ENCODE data around the gene TJP1. TPM values are rescaled to one million over a fixed set of nuclear protein-coding genes. Genes with fewer than 3 reads are reported as not detected.

Gene TJP1
- total and polyA plus RNA-seq, 2 of the 8 experiments (the other 6 are each of a cell fraction or from before 2014, with no cell fraction given), result 46.3 to 138 TPM

DNA sequence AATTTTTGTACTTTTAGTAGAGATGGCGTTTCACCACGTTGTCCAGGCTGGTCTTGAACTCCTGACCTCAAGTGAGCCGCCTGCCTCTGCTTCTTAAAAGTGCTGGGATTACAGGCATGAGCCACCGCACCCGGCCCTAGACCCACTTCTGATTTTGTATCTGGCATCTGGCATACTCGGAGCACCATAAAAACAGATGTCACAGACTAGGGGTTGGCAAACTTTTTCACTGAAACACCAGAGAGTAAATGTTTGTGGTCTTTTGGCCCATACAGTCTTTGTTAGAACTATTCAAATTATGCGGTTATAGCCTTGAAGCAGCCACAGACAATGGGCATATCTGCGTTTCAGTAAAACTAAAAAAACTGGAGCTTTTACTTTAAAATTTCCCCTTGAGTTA, 110.7 kb downstream of the TJP1 start:
- H3K27ac ChIP-seq (ENCODE audit: low read depth, low read length), result no peak overlapping the region
- H2BK15ac ChIP-seq (ENCODE audit: low read length), result no peak overlapping the region
- H3K4ac ChIP-seq (replicated peaks; ENCODE audit: insufficient read length, low read depth, low read length), result no peak overlapping the region
- H4K20me1 ChIP-seq (replicated peaks in 1 of 2; ENCODE audit: control insufficient read depth in 1 of 2, insufficient read depth in 2 of 2, low read length in 2 of 2), result peaks cover 0 to 3% of the 10 kb centered on the region in 2 experiments
- CTCF ChIA-PET (ENCODE audit: partially characterized antibody), result no interaction called here
- no peaks in the 10 kb centered on the region for H3K79me1 ChIP-seq (ENCODE audit: low read depth, low read length)
- no peak overlapping the region for H4K5ac ChIP-seq (ENCODE audit: insufficient read length, low read depth, low read length)
- H3K4me2 ChIP-seq (ENCODE audit: insufficient read depth in 1 of 2, low read depth in 2 of 2, low read length in 2 of 2), result no peak overlapping the region
- no peak overlapping the region for H2BK120ac ChIP-seq (replicated peaks; ENCODE audit: low read depth, low read length)
- no peak overlapping the region for H4K8ac ChIP-seq (ENCODE audit: extremely low read depth, insufficient read depth, low read length)
- no peaks in the 10 kb centered on the region for H3K9me3 ChIP-seq (ENCODE audit: insufficient read depth in 2 of 2, low read depth in 1 of 2, low read length in 1 of 2)
- H2BK5ac ChIP-seq (ENCODE audit: low read depth, low read length), result no peak overlapping the region
- POLR2A ChIA-PET (ENCODE audit: partially characterized antibody), result no interaction called here
- FAIRE-seq, result no peak
- H3K79me2 ChIP-seq (ENCODE audit: control insufficient read depth in 1 of 2, insufficient read depth in 2 of 2, low read length in 2 of 2), result no peaks in the 10 kb centered on the region
- H3K36me3 ChIP-seq (ENCODE audit: control insufficient read depth in 2 of 4, insufficient read depth in 4 of 4, low read length in 3 of 4), result peaks cover 19 to 83% (median 46%) of the 10 kb centered on the region in 4 experiments
- TF ChIP-seq EGR1 (IDR thresholded peaks at IDR 0.05; ENCODE audit: borderline replicate concordance, low read depth, low read length), result no peak
- TF ChIP-seq CHD2 (IDR thresholded peaks at IDR 0.05; ENCODE audit: low read length), result no peak
- no peak for TF ChIP-seq RFX5 (IDR thresholded peaks at IDR 0.05; ENCODE audit: borderline replicate concordance, low read depth, low read length)
- TF ChIP-seq SIX5 (IDR thresholded peaks at IDR 0.05; ENCODE audit: low read depth, low read length), result no peak
- no peak for TF ChIP-seq CREB1 (IDR thresholded peaks at IDR 0.05)
- TF ChIP-seq TCF12 (IDR thresholded peaks at IDR 0.05; ENCODE audit: low read depth, low read length), result no peak
- no peak for TF ChIP-seq GTF2F1 (IDR thresholded peaks at IDR 0.05; ENCODE audit: borderline replicate concordance, low read depth, low read length)
- TF ChIP-seq JUND (IDR thresholded peaks at IDR 0.05; ENCODE audit: low read length), result no peak
- no peak overlapping the region for H2AFZ ChIP-seq (ENCODE audit: low read length)
- no peak overlapping the region for H2BK12ac ChIP-seq (ENCODE audit: low read depth, low read length)
- 95% methylated on average over 8 of the region's 8 CpGs; no CpG with 5 or more reads in 1 of the 2 experiments for WGBS, 2 experiments (ENCODE audit: extremely low coverage in 1 of 2, insufficient coverage in 1 of 2, insufficient read length in 1 of 2, insufficient replicate concordance in 2 of 2, low coverage in 1 of 2, low lambda C conversion rate in 2 of 2, missing lambda C conversion rate in 1 of 2)
- no peaks in the 10 kb centered on the region for H3K23me2 ChIP-seq (ENCODE audit: low read depth, low read length)
- no peak overlapping the region for H2AK5ac ChIP-seq (ENCODE audit: low read depth, low read length)
- no peak overlapping the region for H3K14ac ChIP-seq (ENCODE audit: insufficient read length)
- DNase-seq (ENCODE audit: low read depth in 1 of 2, low spot score in 2 of 2), result no peak
- no peak overlapping the region for H2BK20ac ChIP-seq (ENCODE audit: low read length)
- H3K27me3 ChIP-seq (replicated peaks in 1 of 4; ENCODE audit: control insufficient read depth in 3 of 4, extremely low read depth in 1 of 4, insufficient read depth in 3 of 4, low read length in 3 of 4), result no peaks in the 10 kb centered on the region
- H3K4me3 ChIP-seq (ENCODE audit: extremely low read depth in 1 of 4, insufficient read depth in 2 of 4, low read depth in 3 of 4, low read length in 4 of 4), result no peak overlapping the region
- no peak overlapping the region for H3K9ac ChIP-seq (replicated peaks in 1 of 4; ENCODE audit: extremely low read depth in 1 of 4, low read depth in 3 of 4, low read length in 3 of 4)
- no peaks in the 10 kb centered on the region for H3K4me1 ChIP-seq (replicated peaks in 1 of 4; ENCODE audit: control insufficient read depth in 3 of 4, insufficient read depth in 4 of 4, low read length in 3 of 4)
- no peak overlapping the region for H3K23ac ChIP-seq (ENCODE audit: insufficient read length)
- no peak overlapping the region for H3K18ac ChIP-seq (ENCODE audit: extremely low read depth, low read length)
- no peak overlapping the region for H3K56ac ChIP-seq (replicated peaks; ENCODE audit: insufficient read length, low read depth, low read length)
- no peak overlapping the region for H4K91ac ChIP-seq (replicated peaks; ENCODE audit: insufficient read length, low read length)
